Transverse colon (tissue), 4 donors: ENCODE measurements around the gene CPNE4. TPM values are rescaled to one million over a fixed set of nuclear protein-coding genes. Genes with fewer than 3 reads are reported as not detected.

ENCODE experiments used
- DNase-seq: peaks from one replicate; pipeline ENCODE4 v3.0.0-alpha.2; 2019
- H3K27ac ChIP-seq, 4 donors: fragments of 200-600 bp; sonication (generic); 2 replicates each; pipeline ENCODE4 v1.5.1; 2016 to 2018; ENCODE audit warnings: inconsistent platforms in 4 of 4
- H3K27me3 ChIP-seq: fragments of 200-600 bp; sonication (generic); 2 replicates; pipeline ENCODE4 v1.5.1; 2017; ENCODE audit warnings: inconsistent platforms
- H3K36me3 ChIP-seq, 4 donors: fragments of 200-600 bp; sonication (generic); 2 replicates each; pipeline ENCODE4 v1.5.1; 2017 to 2019; ENCODE audit warnings: inconsistent platforms in 4 of 4
- H3K4me1 ChIP-seq, 4 donors: fragments of 200-600 bp; sonication (generic); 2 replicates each; pipeline ENCODE4 v1.5.1; 2017 to 2020; ENCODE audit warnings: inconsistent platforms in 4 of 4
- H3K4me3 ChIP-seq, 4 donors: fragments of 200-600 bp; sonication (generic); 1 replicate in 1 of 4; 2 replicates in 3 of 4; pipeline versions ENCODE4 v1.5.1 to v1.6.1; 2017 to 2019; ENCODE audit warnings: inconsistent platforms in 4 of 4
- H3K9me3 ChIP-seq, 2 donors: fragments of 200-600 bp; sonication (generic); 2 replicates each; pipeline ENCODE4 v1.5.1; 2017 to 2019; ENCODE audit warnings: inconsistent platforms in 2 of 2
- CTCF ChIP-seq, 5 experiments: fragments of 200-600 bp in 3 of 5; fragments of 450-650 bp in 2 of 5; sonication (generic) in 3 of 5; IDR thresholded peaks; 1 replicate in 2 of 5; 2 replicates in 3 of 5; pipeline ENCODE4 v1.5.1; 2016 to 2017; ENCODE audit warnings: antibody characterized with exemption in 5 of 5, inconsistent platforms in 3 of 5, mild to moderate bottlenecking in 2 of 5, moderate library complexity in 1 of 5
- EP300 ChIP-seq: sonication (generic); formaldehyde crosslinking; IDR thresholded peaks from one replicate; pipeline ENCODE4 v1.6.1; 2017; ENCODE audit warnings: antibody characterized with exemption, low read depth
- POLR2A ChIP-seq: fragments of 450-650 bp; IDR thresholded peaks from one replicate; pipeline ENCODE4 v1.6.1; 2016; ENCODE audit warnings: antibody characterized with exemption, mild to moderate bottlenecking, moderate library complexity
- POLR2AphosphoS5 ChIP-seq, 3 donors: sonication (generic); formaldehyde crosslinking; IDR thresholded peaks; one replicate each; pipeline ENCODE4 v1.6.1; 2016; ENCODE audit warnings: antibody characterized with exemption in 3 of 3
- WGBS, 2 donors: methylation state at CpG; one replicate each; pipeline ENCODE4 v1.1.5; 2018; ENCODE audit warnings: low coverage in 1 of 2; 5-methylcytosine and 5-hydroxymethylcytosine counted together
- in situ Hi-C, 4 donors: fragments of 200-750 bp; cut with MboI; loops; one replicate each; pipeline versions ENCODE4 v1.15.0 to v1.15.1; 2017; ENCODE audit warnings: low sequenced_read_pairs in 3 of 4, low pct_ligation_motif_present in 1 of 4, low pct_unique_long_range_greater_than_20kb in 1 of 4
- intact Hi-C: fragments of 100-400 bp; cut with DNase I; formaldehyde crosslinking; loops from one replicate; pipeline ENCODE4 v1.15.1; 2023; ENCODE audit warnings: low total_unique reads
- total RNA-seq, 4 donors: library from RNA; depleted of rRNA; stranded (reverse); fragments of >200 nt; gene quantifications; one replicate each; pipeline ENCODE4 v1.1.0, GENCODE V29; 2016

Gene CPNE4
- total RNA-seq, 4 donors from 2014 or later, result 0.16 to 1.5 TPM; not detected in 2

GRCh38 chr3:131802029-131802428, 232.8 kb downstream of the CPNE4 start:
- WGBS, 2 donors, result 75 to 85% methylated on average over 3 of the region's 3 CpGs
- DNase-seq, result no peak
- TF ChIP-seq POLR2A (no peak), EP300 (no peak), POLR2AphosphoS5 (IDR thresholded peaks at IDR 0.05) (no peak), CTCF (IDR thresholded peaks at IDR 0.05) (no peak)
- intact Hi-C loops (no loop called here), in situ Hi-C loops (no loop called here)
- no peaks in the 10 kb centered on the region for H3K4me1 ChIP-seq
- H3K36me3 ChIP-seq, result no peaks in the 10 kb centered on the region
- no peaks in the 10 kb centered on the region for H3K9me3 ChIP-seq
- H3K27ac ChIP-seq, result no peak overlapping the region
- no peak overlapping the region for H3K4me3 ChIP-seq
- no peaks in the 10 kb centered on the region for H3K27me3 ChIP-seq

GRCh38 chr3:131801566-131801965, 233.2 kb downstream of the CPNE4 start:
- intact Hi-C loops (no loop called here), in situ Hi-C loops (no loop called here)
- H3K4me1 ChIP-seq, result no peaks in the 10 kb centered on the region
- H3K36me3 ChIP-seq, result no peaks in the 10 kb centered on the region
- H3K9me3 ChIP-seq, result no peaks in the 10 kb centered on the region
- no peak for DNase-seq
- 86% methylated on average over 4 of the region's 4 CpGs for WGBS, 2 donors
- TF ChIP-seq POLR2AphosphoS5 (IDR thresholded peaks at IDR 0.05) (no peak), POLR2A (no peak), CTCF (IDR thresholded peaks at IDR 0.05) (no peak), EP300 (no peak)
- H3K27ac ChIP-seq, result no peak overlapping the region
- no peak overlapping the region for H3K4me3 ChIP-seq
- H3K27me3 ChIP-seq, result no peaks in the 10 kb centered on the region

- Histone ChIP-seq H3K4me3 (no peak overlapping the region), H3K9me3 (no peaks in the 10 kb centered on the region), H3K36me3 (no peaks in the 10 kb centered on the region), H3K4me1 (no peaks in the 10 kb centered on the region), H3K27me3 (no peaks in the 10 kb centered on the region), H3K27ac (no peak overlapping the region)
- in situ Hi-C loops (no loop called here), intact Hi-C loops (no loop called here)
- WGBS, 2 donors, result 63 to 71% methylated on average over 1 of the region's 1 CpG
- no peak for DNase-seq
- no peak for TF ChIP-seq POLR2AphosphoS5 (IDR thresholded peaks at IDR 0.05)
- no peak for TF ChIP-seq EP300
- no peak for TF ChIP-seq POLR2A
- no peak for TF ChIP-seq CTCF (IDR thresholded peaks at IDR 0.05)
Measured at GRCh38 chr3:131797776-131798175, 237.0 kb downstream of the CPNE4 start.

- no peaks in the 10 kb centered on the region for H3K9me3 ChIP-seq
- H3K27me3 ChIP-seq, result no peaks in the 10 kb centered on the region
- 54 to 65% methylated on average over 2 to 4 of the region's 4 CpGs for WGBS, 2 donors
- H3K36me3 ChIP-seq, result no peaks in the 10 kb centered on the region
- no peak for TF ChIP-seq EP300
- no peak for TF ChIP-seq CTCF (IDR thresholded peaks at IDR 0.05)
- no peak for TF ChIP-seq POLR2A
- intact Hi-C loops (no loop called here), in situ Hi-C loops (no loop called here)
- no peaks in the 10 kb centered on the region for H3K4me1 ChIP-seq
- H3K4me3 ChIP-seq, result no peak overlapping the region
- H3K27ac ChIP-seq, result no peak overlapping the region
- DNase-seq, result no peak
Measured at GRCh38 chr3:131796558-131797198, 238.1 kb downstream of the CPNE4 start.
